HG02798 (cell line): ENCODE results near the gene HACD2.

ENCODE experiments used
- ATAC-seq: cut with Tn5 transposase; IDR thresholded peaks from one replicate; pipeline ENCODE4 v1.9.1; 2021; ENCODE audit warnings: mild to moderate bottlenecking; ENCODE audit not compliant: unreplicated experiment, poor library complexity

HACD2 gene

GRCh38 chr3:123528130-123528529 lies 56.7 kb downstream of the HACD2 start:
- no peak for ATAC-seq

GRCh38 chr3:123527046-123527445 lies 57.8 kb downstream of the HACD2 start:
- no peak for ATAC-seq

GRCh38 chr3:123526474-123526873 lies 58.4 kb downstream of the HACD2 start:
- no peak for ATAC-seq

GRCh38 chr3:123525433-123525832 lies 59.4 kb downstream of the HACD2 start:
- ATAC-seq: no peak

GRCh38 chr3:123524981-123525380 lies 59.9 kb downstream of the HACD2 start:
- ATAC-seq: no peak

- ATAC-seq: no peak
Measured at GRCh38 chr3:123523023-123523412, 61.8 kb downstream of the HACD2 start.

GRCh38 chr3:123522320-123523022 lies 62.4 kb downstream of the HACD2 start:
- no peak for ATAC-seq

- ATAC-seq: no peak
Measured at GRCh38 chr3:123521179-123521969, 63.5 kb downstream of the HACD2 start.

GRCh38 chr3:123520656-123521055 lies 64.2 kb downstream of the HACD2 start:
- no peak for ATAC-seq

GRCh38 chr3:123518892-123519485 lies 65.9 kb downstream of the HACD2 start:
- ATAC-seq: no peak

- ATAC-seq: no peak
Measured at GRCh38 chr3:123511726-123512125, 73.1 kb downstream of the HACD2 start.

- ATAC-seq: no peak
Measured at GRCh38 chr3:123511084-123511483, 73.8 kb downstream of the HACD2 start.

- ATAC-seq: no peak
Measured at GRCh38 chr3:123508178-123508577, 76.7 kb downstream of the HACD2 start.

GRCh38 chr3:123505820-123506219 lies 79.0 kb downstream of the HACD2 start:
- ATAC-seq: no peak

- no peak for ATAC-seq
Measured at GRCh38 chr3:123503203-123503602, 81.7 kb downstream of the HACD2 start.

- ATAC-seq: no peak
Measured at GRCh38 chr3:123499322-123499721, 85.5 kb downstream of the HACD2 start.

- ATAC-seq: no peak
Measured at GRCh38 chr3:123498761-123499160, 86.1 kb downstream of the HACD2 start.

GRCh38 chr3:123493912-123494311 lies 90.9 kb downstream of the HACD2 start:
- no peak for ATAC-seq

- ATAC-seq: no peak
Measured at GRCh38 chr3:123491966-123492587, 92.8 kb downstream of the HACD2 start.

- no peak for ATAC-seq
Measured at GRCh38 chr3:123489400-123490004, 95.4 kb downstream of the HACD2 start.
